Stimulated activated effector memory CD8-positive, alpha-beta T cell treated with anti-CD3 and anti-CD28 coated beads, Interleukin-12 subunit alpha, Interleukin-12 subunit beta, amount 100 ng/mL, for 72 hours (primary cell): ENCODE measurements around the gene GTF2F2.
"Not testable (repeated sequence)": the region's sequence is repeated elsewhere in the genome, so short reads cannot be mapped to it uniquely, and the experiment has no call there.

Source experiments
- ATAC-seq: fragments of 150-1000 bp; cut with Tn5 transposase; 2 replicates; pipeline ENCODE4 v1.10.0; 2021
- DNase-seq, 2 donors: peaks; one replicate each; pipeline ENCODE4 v3.0.0; 2021 to 2022; ENCODE audit warnings: low spot score in 2 of 2
- H3K27ac Mint-ChIP-seq: one replicate; pipeline ENCODE4 v1.8.0; 2022; ENCODE audit warnings: mild to moderate bottlenecking, mixed read lengths
- H3K36me3 Mint-ChIP-seq: one replicate; pipeline ENCODE4 v1.8.0; 2022; ENCODE audit warnings: mild to moderate bottlenecking, mixed read lengths
- H3K4me1 Mint-ChIP-seq: one replicate; pipeline ENCODE4 v1.8.0; 2022; ENCODE audit warnings: mixed read lengths
- H3K4me3 Mint-ChIP-seq: one replicate; pipeline ENCODE4 v1.8.0; 2022; ENCODE audit warnings: mild to moderate bottlenecking, mixed read lengths
- H3K9me3 Mint-ChIP-seq: one replicate; pipeline ENCODE4 v1.8.0; 2022; ENCODE audit warnings: mixed read lengths

Gene GTF2F2

GRCh38 chr13:45180713-45181601 lies 60.6 kb downstream of the GTF2F2 start:
- no peaks in the 10 kb centered on the region for H3K9me3 Mint-ChIP-seq
- DNase-seq, result no peak
- H3K27ac Mint-ChIP-seq, result peak overlapping the region; percentile 71
- H3K4me3 Mint-ChIP-seq, result no peak overlapping the region
- H3K36me3 Mint-ChIP-seq, result peaks cover 17% of the 10 kb centered on the region
- ATAC-seq, result peak; percentile 74
- peaks cover 11% of the 10 kb centered on the region for H3K4me1 Mint-ChIP-seq

GRCh38 chr13:45184693-45185092 lies 64.4 kb downstream of the GTF2F2 start:
- no peak for ATAC-seq
- H3K4me1 Mint-ChIP-seq, result no peaks in the 10 kb centered on the region
- no peak for DNase-seq
- H3K36me3 Mint-ChIP-seq, result peaks cover 9% of the 10 kb centered on the region
- H3K4me3 Mint-ChIP-seq, result no peak overlapping the region
- no peak overlapping the region for H3K27ac Mint-ChIP-seq
- no peaks in the 10 kb centered on the region for H3K9me3 Mint-ChIP-seq

GRCh38 chr13:45185286-45185685 lies 65.0 kb downstream of the GTF2F2 start:
- no peaks in the 10 kb centered on the region for H3K9me3 Mint-ChIP-seq
- H3K36me3 Mint-ChIP-seq, result peaks cover 9% of the 10 kb centered on the region
- DNase-seq, result no peak
- no peak overlapping the region for H3K27ac Mint-ChIP-seq
- no peaks in the 10 kb centered on the region for H3K4me1 Mint-ChIP-seq
- no peak overlapping the region for H3K4me3 Mint-ChIP-seq
- ATAC-seq, result no peak

GRCh38 chr13:45189077-45189476 lies 68.8 kb downstream of the GTF2F2 start:
- ATAC-seq, H3K4me1 Mint-ChIP-seq, H3K4me3 Mint-ChIP-seq: not testable (repeated sequence)

GRCh38 chr13:45189511-45189910 lies 69.2 kb downstream of the GTF2F2 start:
- H3K27ac Mint-ChIP-seq, result not testable (repeated sequence)

More at GRCh38 chr13:45189077-45189476, 68.8 kb downstream of the GTF2F2 start:
- not testable (repeated sequence) for DNase-seq, H3K36me3 Mint-ChIP-seq, H3K9me3 Mint-ChIP-seq, H3K27ac Mint-ChIP-seq

GRCh38 chr13:45191874-45192273 lies 71.6 kb downstream of the GTF2F2 start:
- no peak overlapping the region for H3K4me3 Mint-ChIP-seq
- peaks cover 6% of the 10 kb centered on the region for H3K4me1 Mint-ChIP-seq
- ATAC-seq (no peak), DNase-seq (no peak)
- H3K9me3 Mint-ChIP-seq, result no peaks in the 10 kb centered on the region
- no peak overlapping the region for H3K27ac Mint-ChIP-seq
- H3K36me3 Mint-ChIP-seq, result no peaks in the 10 kb centered on the region

More at GRCh38 chr13:45189511-45189910, 69.2 kb downstream of the GTF2F2 start:
- not testable (repeated sequence) for DNase-seq, H3K36me3 Mint-ChIP-seq, ATAC-seq, H3K4me3 Mint-ChIP-seq, H3K9me3 Mint-ChIP-seq, H3K4me1 Mint-ChIP-seq

GRCh38 chr13:45194081-45194939 lies 74.0 kb downstream of the GTF2F2 start:
- peaks cover 9% of the 10 kb centered on the region for H3K4me1 Mint-ChIP-seq
- ATAC-seq (no peak), DNase-seq (no peak)
- no peaks in the 10 kb centered on the region for H3K36me3 Mint-ChIP-seq
- no peak overlapping the region for H3K27ac Mint-ChIP-seq
- H3K9me3 Mint-ChIP-seq, result no peaks in the 10 kb centered on the region
- no peak overlapping the region for H3K4me3 Mint-ChIP-seq

- no peak for ATAC-seq
- DNase-seq, result no peak
- Mint-ChIP-seq H3K27ac (no peak overlapping the region), H3K9me3 (no peaks in the 10 kb centered on the region), H3K4me3 (no peak overlapping the region), H3K36me3 (no peaks in the 10 kb centered on the region), H3K4me1 (peaks cover 9% of the 10 kb centered on the region)
Measured at GRCh38 chr13:45195421-45195820, 75.1 kb downstream of the GTF2F2 start.

- Mint-ChIP-seq H3K4me1 (peaks cover 9% of the 10 kb centered on the region), H3K36me3 (no peaks in the 10 kb centered on the region), H3K9me3 (no peaks in the 10 kb centered on the region), H3K4me3 (no peak overlapping the region), H3K27ac (no peak overlapping the region)
- ATAC-seq (no peak), DNase-seq (no peak)
Measured at GRCh38 chr13:45196096-45196495, 75.8 kb downstream of the GTF2F2 start.

- H3K9me3 Mint-ChIP-seq, result no peaks in the 10 kb centered on the region
- ATAC-seq, result no peak
Measured at GRCh38 chr13:45196622-45197021, 76.3 kb downstream of the GTF2F2 start.

GRCh38 chr13:45198041-45198440 lies 77.7 kb downstream of the GTF2F2 start:
- DNase-seq, result no peak
- H3K27ac Mint-ChIP-seq, result no peak overlapping the region
- H3K4me1 Mint-ChIP-seq, result peaks cover 9% of the 10 kb centered on the region
- no peaks in the 10 kb centered on the region for H3K9me3 Mint-ChIP-seq
- H3K36me3 Mint-ChIP-seq, result peaks cover 11% of the 10 kb centered on the region
- H3K4me3 Mint-ChIP-seq, result no peak overlapping the region
- ATAC-seq, result no peak

More at GRCh38 chr13:45196622-45197021, 76.3 kb downstream of the GTF2F2 start:
- peaks cover 9% of the 10 kb centered on the region for H3K4me1 Mint-ChIP-seq
- peaks cover 3% of the 10 kb centered on the region for H3K36me3 Mint-ChIP-seq
- no peak overlapping the region for H3K27ac Mint-ChIP-seq
- H3K4me3 Mint-ChIP-seq, result no peak overlapping the region
- DNase-seq, result no peak

- H3K9me3 Mint-ChIP-seq, result no peaks in the 10 kb centered on the region
- ATAC-seq (no peak), DNase-seq (no peak)
- peaks cover 11% of the 10 kb centered on the region for H3K36me3 Mint-ChIP-seq
- H3K27ac Mint-ChIP-seq, result no peak overlapping the region
- H3K4me3 Mint-ChIP-seq, result no peak overlapping the region
- H3K4me1 Mint-ChIP-seq, result peaks cover 9% of the 10 kb centered on the region
Measured at GRCh38 chr13:45198924-45199323, 78.6 kb downstream of the GTF2F2 start.

- peaks cover 14% of the 10 kb centered on the region for H3K4me1 Mint-ChIP-seq
- H3K9me3 Mint-ChIP-seq, result no peaks in the 10 kb centered on the region
- no peak overlapping the region for H3K4me3 Mint-ChIP-seq
- DNase-seq, result no peak
- no peak overlapping the region for H3K27ac Mint-ChIP-seq
- no peak for ATAC-seq
- H3K36me3 Mint-ChIP-seq, result peaks cover 11% of the 10 kb centered on the region
Measured at GRCh38 chr13:45199711-45200110, 79.4 kb downstream of the GTF2F2 start.

- H3K4me3 Mint-ChIP-seq, result no peak within 1 kb of the TSS
- no peak for ATAC-seq
- H3K9me3 Mint-ChIP-seq, result no peaks in the 10 kb centered on the region
- H3K36me3 Mint-ChIP-seq, result peaks cover 11% of the 10 kb centered on the region
- no peak within 1 kb of the TSS for H3K27ac Mint-ChIP-seq
- peaks cover 20% of the 10 kb centered on the region for H3K4me1 Mint-ChIP-seq
- DNase-seq, result no peak
Measured at GRCh38 chr13:45200701-45201232, 80.5 kb downstream of the GTF2F2 start, which contains the start of gene KCTD4. Gene KCTD4 (minus strand): TSS chr13:45201045. CDS start chr13:45194567, 6,478 bp downstream.

- H3K4me3 Mint-ChIP-seq, result no peak overlapping the region
- ATAC-seq, result no peak
- H3K4me1 Mint-ChIP-seq, result peaks cover 20% of the 10 kb centered on the region
- peaks cover 29% of the 10 kb centered on the region for H3K36me3 Mint-ChIP-seq
- no peak for DNase-seq
- no peaks in the 10 kb centered on the region for H3K9me3 Mint-ChIP-seq
- H3K27ac Mint-ChIP-seq, result peak overlapping the region; percentile 52
Measured at GRCh38 chr13:45205124-45205523, 84.8 kb downstream of the GTF2F2 start.
